GM13977 (cell line): ENCODE measurements around the gene CRIM1.

ENCODE experiments used
- DNase-seq: peaks from one replicate; pipeline ENCODE4 v3.0.0; 2012; ENCODE audit warnings: low spot score
- in situ Hi-C: fragments of 300-500 bp; cut with MboI; formaldehyde crosslinking; loops from one replicate; pipeline ENCODE4 v1.12.0; 2022; ENCODE audit warnings: low sequenced_read_pairs, low pct_unique_long_range_greater_than_20kb, mixed read lengths, inconsistent platforms; ENCODE audit not compliant: unreplicated experiment
- TF ChIP-seq, protein P1 (sequence below): IDR thresholded peaks from 2 replicates; pipeline ENCODE4 v1.5.1; 2012; ENCODE audit warnings: mild to moderate bottlenecking, control low read depth; ENCODE audit not compliant: insufficient read depth; ENCODE audit errors: extremely low read depth, missing control alignments

The CRIM1 gene

DNA sequence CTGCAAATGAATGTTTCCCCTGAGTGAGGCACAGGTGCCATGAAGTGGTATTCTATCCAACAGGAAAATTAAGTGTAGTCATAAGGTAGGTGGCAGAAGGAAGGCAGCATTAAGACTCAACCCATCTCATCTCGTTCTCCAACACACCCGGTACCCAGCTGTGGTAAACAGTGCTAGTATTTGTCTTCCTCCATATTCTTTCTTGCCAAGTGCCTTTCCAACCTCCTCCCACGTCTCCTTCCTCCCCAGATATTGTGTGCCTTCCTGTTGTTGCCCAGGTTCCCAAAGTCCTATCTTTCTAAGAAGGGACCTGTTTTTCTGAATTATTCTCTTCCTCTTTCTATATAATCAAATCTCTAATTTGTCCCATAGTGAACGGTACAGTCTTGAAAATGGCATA is 83.5 kb downstream of the CRIM1 start:
- in situ Hi-C loops = no loop called here
- DNase-seq = no peak
- TF ChIP-seq, protein P1, sequence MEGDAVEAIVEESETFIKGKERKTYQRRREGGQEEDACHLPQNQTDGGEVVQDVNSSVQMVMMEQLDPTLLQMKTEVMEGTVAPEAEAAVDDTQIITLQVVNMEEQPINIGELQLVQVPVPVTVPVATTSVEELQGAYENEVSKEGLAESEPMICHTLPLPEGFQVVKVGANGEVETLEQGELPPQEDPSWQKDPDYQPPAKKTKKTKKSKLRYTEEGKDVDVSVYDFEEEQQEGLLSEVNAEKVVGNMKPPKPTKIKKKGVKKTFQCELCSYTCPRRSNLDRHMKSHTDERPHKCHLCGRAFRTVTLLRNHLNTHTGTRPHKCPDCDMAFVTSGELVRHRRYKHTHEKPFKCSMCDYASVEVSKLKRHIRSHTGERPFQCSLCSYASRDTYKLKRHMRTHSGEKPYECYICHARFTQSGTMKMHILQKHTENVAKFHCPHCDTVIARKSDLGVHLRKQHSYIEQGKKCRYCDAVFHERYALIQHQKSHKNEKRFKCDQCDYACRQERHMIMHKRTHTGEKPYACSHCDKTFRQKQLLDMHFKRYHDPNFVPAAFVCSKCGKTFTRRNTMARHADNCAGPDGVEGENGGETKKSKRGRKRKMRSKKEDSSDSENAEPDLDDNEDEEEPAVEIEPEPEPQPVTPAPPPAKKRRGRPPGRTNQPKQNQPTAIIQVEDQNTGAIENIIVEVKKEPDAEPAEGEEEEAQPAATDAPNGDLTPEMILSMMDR = no peak

DNA sequence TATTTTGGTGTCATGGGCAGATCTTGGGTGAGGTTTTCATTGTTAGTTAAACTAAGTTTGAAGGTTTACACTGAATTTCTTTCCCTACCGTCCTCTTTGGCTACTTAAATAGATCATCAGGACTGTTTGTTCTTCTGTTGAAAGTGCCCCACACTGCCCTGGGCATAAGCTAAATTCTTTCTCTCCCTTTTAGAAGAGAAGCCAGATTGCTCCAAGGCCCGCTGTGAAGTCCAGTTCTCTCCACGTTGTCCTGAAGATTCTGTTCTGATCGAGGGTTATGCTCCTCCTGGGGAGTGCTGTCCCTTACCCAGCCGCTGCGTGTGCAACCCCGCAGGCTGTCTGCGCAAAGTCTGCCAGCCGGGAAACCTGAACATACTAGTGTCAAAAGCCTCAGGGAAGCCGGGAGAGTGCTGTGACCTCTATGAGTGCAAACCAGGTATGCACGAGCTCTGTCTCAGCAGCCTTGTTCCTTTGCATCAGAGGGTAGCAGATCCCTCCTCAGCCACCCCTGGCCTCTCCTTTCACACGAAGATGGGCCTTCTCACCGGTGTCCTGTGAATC is 85.6 kb downstream of the CRIM1 start:
- no peak for DNase-seq
- in situ Hi-C loops = no loop called here

GRCh38 chr2:36441816-36442215 is 86.2 kb downstream of the CRIM1 start:
- TF ChIP-seq, protein P1 = no peak
- no peak for DNase-seq
- in situ Hi-C loops = no loop called here

More for the DNA sequence above, 85.6 kb downstream of the CRIM1 start:
- TF ChIP-seq, protein P1 = no peak

DNA sequence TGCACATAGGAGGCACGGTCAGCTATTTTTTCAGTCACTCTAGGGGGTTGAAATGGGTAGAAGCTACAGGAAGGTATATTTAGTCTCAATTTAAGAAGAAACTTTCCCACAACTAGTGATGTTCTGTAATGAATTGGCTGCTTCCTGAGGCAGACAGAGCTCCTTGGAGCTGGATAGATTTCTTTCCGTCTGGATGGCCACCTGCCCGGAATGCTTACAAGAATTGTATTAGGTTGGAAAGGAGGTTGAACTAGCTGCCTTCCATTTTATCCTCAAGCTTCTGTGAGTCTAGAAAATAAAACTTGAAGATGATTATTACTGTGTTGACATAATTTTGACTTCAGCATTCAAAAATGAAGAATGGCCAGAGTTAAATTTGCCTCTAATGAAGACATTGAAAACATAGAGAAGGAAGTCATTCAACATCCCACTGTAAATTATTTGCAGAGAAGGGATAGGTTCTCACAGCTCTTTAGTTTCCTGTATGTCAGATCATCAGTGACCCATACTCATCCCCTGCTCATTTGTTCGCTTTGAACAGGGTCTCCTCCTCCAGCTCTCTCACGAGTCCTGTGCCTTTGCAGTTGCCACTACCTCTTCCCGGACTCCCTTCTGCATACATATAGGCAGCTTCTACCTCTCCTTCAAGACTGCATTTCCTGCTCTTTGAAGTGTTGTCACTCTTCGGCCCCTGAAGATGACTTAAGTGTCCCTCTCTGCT is 88.8 kb downstream of the CRIM1 start:
- in situ Hi-C loops = no loop called here
- no peak for DNase-seq
- TF ChIP-seq, protein P1 = no peak

DNA sequence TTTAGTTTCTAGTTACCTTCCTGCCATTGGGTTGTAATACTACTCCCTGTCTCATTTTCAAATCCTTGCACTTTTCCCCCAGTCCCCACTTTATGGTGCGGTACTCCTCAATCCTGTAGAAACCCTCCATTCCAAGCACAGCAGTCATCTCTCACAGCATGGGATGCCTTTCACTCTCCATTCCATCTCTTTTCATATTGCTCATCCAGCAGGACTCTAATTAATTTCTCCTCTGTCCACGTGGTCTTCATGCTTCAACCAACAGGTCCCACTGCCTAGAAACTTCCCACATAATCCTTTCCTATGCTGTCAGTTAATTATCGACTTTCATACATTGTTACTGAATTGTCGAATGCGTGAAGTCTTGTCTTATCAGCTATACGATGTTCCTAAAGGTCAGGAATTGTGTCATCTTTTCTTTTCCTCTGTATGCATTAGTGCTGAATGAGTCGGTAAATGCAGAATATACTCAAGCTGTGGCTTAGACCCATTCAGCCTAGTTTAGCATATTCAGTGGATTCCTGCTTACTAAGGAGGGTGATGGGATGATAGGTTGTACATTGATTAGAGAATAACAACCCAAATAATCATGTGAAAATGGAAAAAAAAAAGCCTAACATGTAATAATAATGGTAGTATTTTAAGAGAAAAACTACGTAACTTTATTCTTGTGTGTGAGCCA is 89.7 kb downstream of the CRIM1 start:
- in situ Hi-C loops = no loop called here
- TF ChIP-seq, protein P1 = no peak
- no peak for DNase-seq

DNA sequence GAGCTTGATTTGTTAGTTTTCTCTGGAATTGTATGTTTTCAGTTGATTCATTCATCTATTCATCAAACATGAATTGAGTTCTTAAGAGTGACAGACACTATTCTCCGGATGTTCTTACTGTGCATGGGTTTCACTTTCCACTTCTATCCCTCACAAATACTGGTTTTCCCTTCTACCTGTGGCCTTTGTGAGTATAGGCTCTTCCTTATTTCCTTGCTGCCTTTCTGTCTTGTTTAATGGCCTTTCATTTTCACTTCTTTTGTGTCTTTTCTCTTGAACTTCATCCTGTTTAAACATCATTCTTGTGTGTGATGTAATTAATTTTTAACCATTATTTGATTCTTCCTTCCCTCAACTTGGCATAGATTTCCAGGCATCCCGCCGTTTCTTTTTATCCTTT is 90.7 kb downstream of the CRIM1 start:
- in situ Hi-C loops = no loop called here
- TF ChIP-seq, protein P1 = no peak
- no peak for DNase-seq
